Kidney epithelial cell (primary cell): ENCODE data around the gene LNPK. TPM values are rescaled to one million over a fixed set of nuclear protein-coding genes. Genes with fewer than 3 reads are reported as not detected.
"Not testable (repeated sequence)": the region's sequence is repeated elsewhere in the genome, so short reads cannot be mapped to it uniquely, and the experiment has no call there.

ENCODE experiments used
- DNase-seq: peaks from one replicate; pipeline ENCODE4 v3.0.0-alpha.2; 2010; ENCODE audit warnings: low read depth
- H3K27me3 ChIP-seq: 2 replicates; pipeline ENCODE4 v1.6.0; 2011; ENCODE audit warnings: low read length; ENCODE audit not compliant: control insufficient read depth, insufficient read depth
- H3K36me3 ChIP-seq: 2 replicates; pipeline ENCODE4 v1.5.1; 2011; ENCODE audit warnings: low read length; ENCODE audit not compliant: control insufficient read depth, insufficient read depth
- H3K4me3 ChIP-seq: 2 replicates; pipeline ENCODE4 v1.5.1; 2011; ENCODE audit warnings: low read depth, mild to moderate bottlenecking, control low read depth, low read length
- CTCF ChIP-seq: IDR thresholded peaks from 2 replicates; pipeline ENCODE4 v1.5.1; 2011; ENCODE audit warnings: mild to moderate bottlenecking, moderate library complexity, low read length, control low read depth, inconsistent platforms; ENCODE audit not compliant: insufficient read depth, poor library complexity, severe bottlenecking
- total RNA-seq: library from RNA; depleted of rRNA; stranded (reverse); fragments of >200 nt; gene quantifications from 2 replicates; pipeline ENCODE4 v1.2.3, GENCODE V29; 2015

Gene LNPK
- total RNA-seq, 1 donor from 2014 or later, result 15.1 TPM

GRCh38 chr2:175904035-175904434 is 98.0 kb downstream of the LNPK start:
- no peak for TF ChIP-seq CTCF
- Histone ChIP-seq H3K4me3 (no peak overlapping the region), H3K27me3 (no peaks in the 10 kb centered on the region), H3K36me3 (no peaks in the 10 kb centered on the region)
- DNase-seq, result no peak

DNA sequence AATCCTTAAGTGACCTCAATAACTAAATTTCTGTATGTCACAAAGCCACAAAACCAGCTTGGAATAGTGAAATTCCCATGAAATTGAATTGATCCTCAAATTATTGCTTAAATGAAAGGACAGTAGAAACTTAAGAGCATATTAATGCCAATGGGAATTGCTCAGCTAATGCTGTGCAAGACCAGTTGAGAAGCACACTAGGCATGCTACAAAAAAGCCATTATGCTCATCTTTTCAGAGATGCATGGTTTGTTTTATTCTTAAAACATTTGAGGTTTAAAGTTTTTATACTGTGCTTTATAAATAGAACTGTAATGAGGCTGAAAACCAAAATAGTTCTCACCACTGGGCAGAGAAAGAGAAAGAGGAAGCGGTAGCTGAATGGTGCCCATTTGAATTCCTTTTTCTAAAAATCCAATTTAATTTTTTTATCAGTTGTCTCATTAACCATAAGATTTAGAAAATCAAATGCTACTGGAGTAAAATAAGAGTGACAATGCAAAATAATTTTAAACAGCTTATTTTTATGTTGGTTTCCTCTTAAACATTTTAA is 98.6 kb downstream of the LNPK start:
- Histone ChIP-seq H3K36me3 (no peaks in the 10 kb centered on the region), H3K4me3 (no peak overlapping the region), H3K27me3 (no peaks in the 10 kb centered on the region)
- DNase-seq, result no peak
- no peak for TF ChIP-seq CTCF

GRCh38 chr2:175895957-175896356 is 106.1 kb downstream of the LNPK start:
- not testable (repeated sequence) for H3K4me3 ChIP-seq, H3K27me3 ChIP-seq, H3K36me3 ChIP-seq, DNase-seq

GRCh38 chr2:175892046-175892445 is 110.0 kb downstream of the LNPK start:
- Histone ChIP-seq H3K36me3 (no peaks in the 10 kb centered on the region), H3K4me3 (no peak overlapping the region), H3K27me3 (no peaks in the 10 kb centered on the region)
- no peak for DNase-seq
- no peak for TF ChIP-seq CTCF

GRCh38 chr2:175890636-175891242 is 111.3 kb downstream of the LNPK start:
- Histone ChIP-seq H3K4me3 (no peak overlapping the region), H3K27me3 (no peaks in the 10 kb centered on the region), H3K36me3 (no peaks in the 10 kb centered on the region)
- no peak for TF ChIP-seq CTCF
- no peak for DNase-seq

DNA sequence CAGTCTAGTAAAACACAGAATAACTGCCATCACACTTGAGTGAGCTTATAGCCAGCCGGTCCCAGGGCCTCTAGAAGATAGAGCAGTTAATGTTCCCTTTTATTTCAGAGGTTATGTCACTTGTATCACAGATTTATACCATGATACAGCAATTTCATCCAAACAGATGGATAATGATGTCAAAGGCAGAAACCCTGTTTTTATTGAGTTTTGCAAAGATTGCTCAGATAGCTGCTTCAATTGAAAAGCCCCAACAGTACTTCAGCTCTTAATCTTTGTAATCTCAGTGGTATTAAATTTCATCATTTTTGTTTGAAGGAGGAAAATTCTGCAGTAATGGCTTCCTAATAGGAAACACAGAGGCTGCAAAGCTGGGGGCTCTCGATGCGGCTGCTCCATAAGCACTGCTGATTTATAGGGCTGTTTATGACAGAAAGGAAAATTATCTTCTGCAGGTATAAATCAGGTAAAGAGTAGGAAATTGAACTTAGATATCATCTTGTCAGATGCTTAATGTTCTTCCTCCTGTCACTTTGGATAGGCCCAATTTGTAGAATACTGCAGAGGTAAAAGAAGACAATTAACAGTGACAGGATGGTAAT is 112.3 kb downstream of the LNPK start:
- DNase-seq, result no peak

More for the DNA sequence above, 112.3 kb downstream of the LNPK start:
- H3K4me3 ChIP-seq, result no peak overlapping the region
- no peak for TF ChIP-seq CTCF
- H3K27me3 ChIP-seq, result no peaks in the 10 kb centered on the region
- no peaks in the 10 kb centered on the region for H3K36me3 ChIP-seq
